HepG2 (cell line): ENCODE data around the gene CA12. TPM values are rescaled to one million over a fixed set of nuclear protein-coding genes. Genes with fewer than 3 reads are reported as not detected.

Experiments
- ATAC-seq: fragments of 200-7000 bp; cut with Tn5 transposase; 3 replicates; pipeline ENCODE4 v1.9.1; 2020; ENCODE audit warnings: mild to moderate bottlenecking, moderate library complexity
- BruUV-seq: library from RNA; stranded (reverse); fragments of 400-500 nt; replicated peaks from 2 replicates; lab custom pipeline; 2021; lab: Mats Ljungman, UMichigan
- CTCF ChIA-PET: fragments of 300-600 bp; formaldehyde crosslinking; extraction: SDS; loops from one replicate; lab custom pipeline; 2021; ENCODE audit warnings: low total read pairs, inconsistent platforms, low intra/inter-chr PET ratio; lab: Yijun Ruan, JAX
- POLR2A ChIA-PET: fragments of 350-600 bp; sonication (Branson Sonifier 250); formaldehyde crosslinking; loops from one replicate; lab custom pipeline; 2020; ENCODE audit warnings: antibody characterized with exemption, inconsistent platforms; lab: Yijun Ruan, JAX
- DNase-seq: peaks from one replicate; pipeline ENCODE4 v3.0.0-alpha.2; 2015; ENCODE audit warnings: low spot score
- FAIRE-seq: peaks from 3 replicates; lab custom pipeline; 2011; peaks lifted over from hg19 to GRCh38; lab: Jason Lieb, UNC
- H2AFZ ChIP-seq: one replicate; pipeline ENCODE4 v1.6.1; 2011; ENCODE audit warnings: low read length, inconsistent platforms
- H3K27ac ChIP-seq: fragments of 300-600 bp; 3 replicates; pipeline ENCODE4 v1.8.0; 2011; ENCODE audit warnings: mixed run types, mild to moderate bottlenecking, mixed read lengths, low read length, inconsistent platforms; ENCODE audit not compliant: insufficient read depth; ENCODE audit errors: extremely low read length
- H3K27me3 ChIP-seq, 2 experiments: fragments of 200-600 bp in 1 of 2; 2 replicates in 1 of 2; 3 replicates in 1 of 2; pipeline versions ENCODE4 v1.6.0 to v1.8.0; 2011; ENCODE audit warnings: low read length in 2 of 2, mild to moderate bottlenecking in 2 of 2, moderate library complexity in 2 of 2, inconsistent platforms in 1 of 2; ENCODE audit not compliant: insufficient read depth in 2 of 2, control insufficient read depth in 1 of 2
- H3K36me3 ChIP-seq, 2 experiments: fragments of 200-600 bp in 1 of 2; replicated peaks in 1 of 2; 2 replicates in 1 of 2; 3 replicates in 1 of 2; pipeline versions ENCODE4 v1.5.1 to v1.8.0; 2011; ENCODE audit warnings: low read length in 2 of 2, inconsistent platforms in 1 of 2; ENCODE audit not compliant: insufficient read depth in 2 of 2, control insufficient read depth in 1 of 2
- H3K4me1 ChIP-seq: 2 replicates; pipeline ENCODE4 v1.5.1; 2012; ENCODE audit warnings: low read length, inconsistent platforms; ENCODE audit not compliant: insufficient read depth
- H3K4me2 ChIP-seq: 2 replicates; pipeline ENCODE4 v1.6.0; 2011; ENCODE audit warnings: low read depth, low read length, inconsistent platforms
- H3K4me3 ChIP-seq, 3 experiments: fragments of 200-600 bp in 1 of 3; sonication (generic), shearing (Covaris generic) in 1 of 3; replicated peaks in 1 of 3; 2 replicates each; pipeline ENCODE4 v1.5.1; 2011 to 2016; ENCODE audit warnings: low read length in 3 of 3, inconsistent platforms in 2 of 3, low read depth in 2 of 3, mild to moderate bottlenecking in 2 of 3, control low read depth in 1 of 3, mixed read lengths in 1 of 3; ENCODE audit not compliant: insufficient read depth in 1 of 3
- H3K79me2 ChIP-seq: one replicate; pipeline ENCODE4 v1.6.1; 2011; ENCODE audit warnings: low read length, inconsistent platforms; ENCODE audit not compliant: insufficient read depth
- H3K9ac ChIP-seq: 2 replicates; pipeline ENCODE4 v1.6.0; 2011; ENCODE audit warnings: mild to moderate bottlenecking, low read depth, low read length, inconsistent platforms; ENCODE audit not compliant: insufficient read depth
- H3K9me3 ChIP-seq: 2 replicates; pipeline ENCODE4 v1.5.1; 2012; ENCODE audit warnings: mild to moderate bottlenecking, low read length
- H4K20me1 ChIP-seq: 2 replicates; pipeline ENCODE4 v1.6.0; 2011; ENCODE audit warnings: inconsistent platforms, mild to moderate bottlenecking, low read length, moderate library complexity; ENCODE audit not compliant: insufficient read depth
- BCL6 ChIP-seq: IDR thresholded peaks from 2 replicates; pipeline ENCODE4 v1.6.1; 2016; ENCODE audit warnings: missing genetic modification reagents, missing compliant biosample characterization
- CEBPB ChIP-seq: IDR thresholded peaks from 2 replicates; pipeline ENCODE4 v1.6.1; 2011; ENCODE audit warnings: low read depth, low read length, improper control_type of control experiment, borderline replicate concordance
- ELF1 ChIP-seq: sonication (generic); formaldehyde crosslinking; IDR thresholded peaks from 2 replicates; pipeline ENCODE4 v1.4.0; 2020; ENCODE audit warnings: missing genetic modification reagents
- FIP1L1 ChIP-seq: fragments of 200-400 bp; formaldehyde crosslinking; IDR thresholded peaks from 2 replicates; pipeline ENCODE4 v1.6.1; 2018; ENCODE audit warnings: low read depth, mild to moderate bottlenecking, low read length, moderate library complexity, borderline replicate concordance; ENCODE audit not compliant: insufficient read depth
- HNRNPLL ChIP-seq: fragments of 200-400 bp; formaldehyde crosslinking; IDR thresholded peaks from 2 replicates; pipeline ENCODE4 v1.6.1; 2017; ENCODE audit warnings: mild to moderate bottlenecking, low read depth, low read length; ENCODE audit not compliant: poor library complexity, severe bottlenecking
- SMYD3 ChIP-seq: sonication (generic); formaldehyde crosslinking; IDR thresholded peaks from 2 replicates; pipeline ENCODE4 v1.8.1; 2023; ENCODE audit warnings: mild to moderate bottlenecking, missing genetic modification reagents
- ZBTB14 ChIP-seq: sonication (generic); formaldehyde crosslinking; IDR thresholded peaks from 2 replicates; pipeline ENCODE4 v1.4.0; 2020; ENCODE audit warnings: missing genetic modification reagents
- ZNF44 ChIP-seq: sonication (generic); formaldehyde crosslinking; IDR thresholded peaks from 2 replicates; pipeline ENCODE4 v1.5.1; 2020; ENCODE audit warnings: mild to moderate bottlenecking, missing genetic modification reagents
- WGBS: methylation state at CpG from one replicate; pipeline ENCODE4 v1.1.6; 2017; ENCODE audit warnings: low lambda C conversion rate; 5-methylcytosine and 5-hydroxymethylcytosine counted together
- in situ Hi-C: cut with HindIII; loops from 2 replicates; pipeline ENCODE4 v1.10.0; 2017; ENCODE audit warnings: low pct_unique_long_range_greater_than_20kb; ENCODE audit not compliant: extremely low pct_ligation_motif_present
- intact Hi-C: fragments of 100-400 bp; cut with micrococcal nuclease; formaldehyde crosslinking; loops from one replicate; pipeline ENCODE4 v1.10.0; 2022; ENCODE audit not compliant: unreplicated experiment
- polyA plus RNA-seq, 8 experiments: library from polyadenylated mRNA; depleted of rRNA in 3 of 8; stranded (reverse) in 7 of 8; unstranded in 1 of 8; fragments of >200 nt; fragmentation: Illumina TruSeq in 4 of 8; extraction: Trizol in 4 of 8; gene quantifications; 2 replicates each; pipeline versions ENCODE4 v1.2.1 to v1.2.3, GENCODE V29; 2011 to 2016; ENCODE audit warnings: low read depth in 4 of 8, missing spikeins in 1 of 8, mixed read lengths in 1 of 8; ENCODE audit not compliant: insufficient read depth in 1 of 8
- total RNA-seq, 5 experiments: library from RNA; depleted of rRNA; stranded (reverse); fragments of >200 nt; fragmentation: Illumina TruSeq; extraction: Trizol; gene quantifications; 2 replicates each; pipeline ENCODE4 v1.2.3, GENCODE V29; 2016; ENCODE audit warnings: low read depth in 1 of 5
- TF ChIP-seq, protein P1 (sequence below): sonication (generic); formaldehyde crosslinking; IDR thresholded peaks from 2 replicates; pipeline ENCODE4 v1.8.0; 2022; ENCODE audit warnings: mild to moderate bottlenecking, missing genetic modification reagents, borderline replicate concordance
- TF ChIP-seq, protein P2 (sequence below): sonication (generic); formaldehyde crosslinking; IDR thresholded peaks from 2 replicates; pipeline ENCODE4 v1.4.0; 2020; ENCODE audit warnings: mild to moderate bottlenecking, missing genetic modification reagents

Gene CA12
- total and polyA plus RNA-seq, 2 of the 13 experiments (the other 11 are each of a cell fraction or from before 2014, with no cell fraction given) = 0.07 to 0.20 TPM

- no TSS peak for BruUV-seq
- Histone ChIP-seq H3K27me3 (peaks cover 2 to 7% of the 10 kb centered on the region in 2 experiments; a peak in 3 of 5 replicates), H4K20me1 (no peaks in the 10 kb centered on the region), H3K36me3 (no peaks in the 10 kb centered on the region), H3K9ac (no peak overlapping the region), H3K4me2 (no peak overlapping the region), H3K4me3 (no peak overlapping the region), H3K4me1 (no peaks in the 10 kb centered on the region), H3K79me2 (no peaks in the 10 kb centered on the region), H2AFZ (no peak overlapping the region), H3K27ac (no peak overlapping the region), H3K9me3 (no peaks in the 10 kb centered on the region)
- intact Hi-C loops (no loop called here), in situ Hi-C loops (no loop called here)
- POLR2A ChIA-PET = no interaction called here
- TF ChIP-seq FIP1L1 = no peak
- TF ChIP-seq ELF1 (CRISPR knock-in tag) = no peak
- no peak for TF ChIP-seq SMYD3 (CRISPR knock-in tag)
- TF ChIP-seq, protein P1, sequence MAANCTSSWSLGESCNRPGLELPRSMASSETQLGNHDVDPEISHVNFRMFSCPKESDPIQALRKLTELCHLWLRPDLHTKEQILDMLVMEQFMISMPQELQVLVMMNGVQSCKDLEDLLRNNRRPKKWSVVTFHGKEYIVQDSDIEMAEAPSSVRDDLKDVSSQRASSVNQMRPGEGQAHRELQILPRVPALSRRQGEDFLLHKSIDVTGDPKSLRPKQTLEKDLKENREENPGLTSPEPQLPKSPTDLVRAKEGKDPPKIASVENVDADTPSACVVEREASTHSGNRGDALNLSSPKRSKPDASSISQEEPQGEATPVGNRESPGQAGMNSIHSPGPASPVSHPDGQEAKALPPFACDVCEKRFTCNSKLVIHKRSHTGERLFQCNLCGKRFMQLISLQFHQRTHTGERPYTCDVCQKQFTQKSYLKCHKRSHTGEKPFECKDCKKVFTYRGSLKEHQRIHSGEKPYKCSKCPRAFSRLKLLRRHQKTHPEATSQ = no peak
- TF ChIP-seq HNRNPLL = no peak
- no peak for TF ChIP-seq ZNF44
- no peak for TF ChIP-seq CEBPB
- TF ChIP-seq BCL6 = no peak
- TF ChIP-seq, protein P2, sequence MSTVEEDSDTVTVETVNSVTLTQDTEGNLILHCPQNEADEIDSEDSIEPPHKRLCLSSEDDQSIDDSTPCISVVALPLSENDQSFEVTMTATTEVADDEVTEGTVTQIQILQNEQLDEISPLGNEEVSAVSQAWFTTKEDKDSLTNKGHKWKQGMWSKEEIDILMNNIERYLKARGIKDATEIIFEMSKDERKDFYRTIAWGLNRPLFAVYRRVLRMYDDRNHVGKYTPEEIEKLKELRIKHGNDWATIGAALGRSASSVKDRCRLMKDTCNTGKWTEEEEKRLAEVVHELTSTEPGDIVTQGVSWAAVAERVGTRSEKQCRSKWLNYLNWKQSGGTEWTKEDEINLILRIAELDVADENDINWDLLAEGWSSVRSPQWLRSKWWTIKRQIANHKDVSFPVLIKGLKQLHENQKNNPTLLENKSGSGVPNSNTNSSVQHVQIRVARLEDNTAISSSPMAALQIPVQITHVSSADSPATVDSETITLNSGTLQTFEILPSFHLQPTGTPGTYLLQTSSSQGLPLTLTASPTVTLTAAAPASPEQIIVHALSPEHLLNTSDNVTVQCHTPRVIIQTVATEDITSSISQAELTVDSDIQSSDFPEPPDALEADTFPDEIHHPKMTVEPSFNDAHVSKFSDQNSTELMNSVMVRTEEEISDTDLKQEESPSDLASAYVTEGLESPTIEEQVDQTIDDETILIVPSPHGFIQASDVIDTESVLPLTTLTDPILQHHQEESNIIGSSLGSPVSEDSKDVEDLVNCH (CRISPR knock-in tag) = no peak
- TF ChIP-seq ZBTB14 (CRISPR knock-in tag) = no peak
- CTCF ChIA-PET = no interaction called here
- DNase-seq (no peak), ATAC-seq (no peak), FAIRE-seq (no peak)
- WGBS = 54% methylated on average over 9 of the region's 9 CpGs
These were observed 7.6 kb downstream of the CA12 start for GRCh38 chr15:63373866-63374548.
